Measurements from ENCODE around the gene PRKX.
"Not testable (repeated sequence)": the region's sequence is repeated elsewhere in the genome, so short reads cannot be mapped to it uniquely, and the experiment has no call there.

PRKX gene

DNA sequence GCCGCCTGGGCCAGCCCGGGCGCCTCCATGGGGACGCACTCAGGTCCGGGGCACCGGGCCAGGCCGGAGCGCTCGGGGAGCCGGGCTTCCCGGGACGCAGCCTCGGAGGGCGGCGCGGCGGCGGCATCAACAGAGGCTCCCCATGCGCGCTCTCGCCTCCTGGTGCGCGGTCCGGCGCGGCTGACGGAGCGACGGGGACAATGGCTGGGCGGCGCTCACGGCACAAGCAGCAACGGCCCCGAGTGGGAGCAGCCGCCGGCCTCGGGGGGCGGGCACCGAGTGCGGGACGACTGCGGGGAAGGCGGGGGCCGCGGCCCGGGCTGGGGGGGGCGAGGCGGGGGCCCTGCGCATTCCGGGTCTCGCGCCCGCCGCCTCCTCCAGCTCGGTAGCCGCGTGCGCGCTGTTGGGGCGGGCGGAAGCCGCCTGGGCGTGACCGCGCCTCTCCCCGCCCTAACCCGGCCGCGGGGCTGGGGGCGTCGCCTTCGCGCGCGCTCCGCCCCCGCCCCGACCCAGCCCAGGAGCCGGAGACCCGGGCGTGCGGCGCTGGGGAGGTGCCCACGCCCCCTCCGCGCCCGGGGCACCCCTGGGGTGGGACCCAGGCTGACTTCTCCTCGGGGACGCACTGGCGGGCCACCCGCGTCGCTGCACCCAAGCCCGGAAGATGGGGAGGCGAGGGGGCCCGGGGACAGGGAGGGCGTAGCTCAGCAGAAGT, at the start of gene PRKX:
TSS of gene PRKX (minus strand) at position 425 of the 712 bp plus-strand sequence. CDS start at position 29, 396 bp downstream.
- DNase-seq (ENCODE audit: low read depth): no peak

DNA sequence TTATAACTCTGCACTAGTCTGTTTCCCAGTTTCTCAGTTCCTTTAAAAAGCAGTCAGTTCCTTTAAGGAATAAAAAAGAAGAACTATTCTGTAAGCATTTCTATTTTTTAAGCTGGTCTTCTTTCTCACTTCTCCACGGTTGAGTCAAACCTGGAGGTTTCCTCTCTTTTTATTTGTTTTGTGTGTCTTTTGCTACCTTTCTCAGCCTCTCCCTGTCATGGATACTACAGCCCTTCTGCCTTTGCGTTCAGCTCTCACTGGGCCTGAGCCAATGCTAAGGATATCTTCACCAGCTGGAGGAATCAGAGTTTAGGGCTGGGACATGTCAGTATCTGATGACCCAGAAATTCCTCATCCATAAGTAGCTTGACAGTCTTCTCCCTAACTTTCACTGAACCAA, 49.7 kb upstream of the PRKX start:
- no peak for DNase-seq (ENCODE audit: low read depth)

DNA sequence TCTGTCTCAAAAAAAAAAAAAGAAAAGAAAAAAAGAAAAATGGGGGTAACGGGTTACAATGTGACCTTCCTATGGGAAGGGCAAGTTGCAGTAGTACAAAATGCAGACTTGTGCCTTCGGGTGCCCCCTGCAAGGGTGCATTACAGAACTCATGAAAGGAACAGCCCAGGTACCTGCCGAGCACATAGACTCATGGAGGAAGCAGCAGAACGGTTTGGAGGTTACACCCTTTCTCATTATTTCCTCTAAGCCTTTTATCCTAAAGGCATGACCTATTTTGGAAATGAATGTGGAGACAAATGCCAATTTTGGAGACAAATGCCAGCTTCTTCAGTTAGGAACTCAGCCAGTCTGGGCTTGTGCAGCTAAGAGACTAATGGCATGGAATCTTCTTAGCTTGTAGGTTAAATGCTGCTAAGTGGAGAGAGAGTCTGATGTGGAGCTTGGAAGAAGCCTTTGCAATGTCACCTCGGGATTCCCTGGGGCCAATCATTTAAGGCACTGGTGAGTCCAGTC, 44.1 kb upstream of the PRKX start:
- no peak for DNase-seq (ENCODE audit: low read depth)

DNA sequence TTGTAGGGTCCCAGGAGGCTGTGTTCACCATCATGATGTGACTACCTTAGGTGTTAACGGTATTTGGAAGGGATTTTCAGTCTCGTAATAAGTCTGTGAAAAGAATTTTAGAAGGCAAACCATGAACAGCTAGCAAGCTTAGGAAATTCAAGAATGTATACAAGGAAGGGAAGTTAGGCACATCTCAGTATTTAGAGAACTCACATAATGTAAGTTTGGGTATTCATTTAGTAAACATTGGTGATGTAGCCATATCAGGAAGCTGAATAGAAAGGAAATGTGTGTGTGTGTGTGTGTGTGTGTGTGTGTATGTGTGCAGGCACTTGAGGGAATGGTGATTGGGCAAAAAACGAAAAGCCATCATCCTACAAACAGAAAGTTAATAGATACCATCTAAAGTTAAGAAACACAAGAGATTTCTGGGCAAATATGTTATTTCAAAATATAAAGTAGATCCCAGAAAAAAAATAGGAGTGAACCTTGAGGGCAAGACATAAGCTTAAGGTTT, 34.7 kb upstream of the PRKX start:
- DNase-seq (ENCODE audit: low read depth): no peak

DNA sequence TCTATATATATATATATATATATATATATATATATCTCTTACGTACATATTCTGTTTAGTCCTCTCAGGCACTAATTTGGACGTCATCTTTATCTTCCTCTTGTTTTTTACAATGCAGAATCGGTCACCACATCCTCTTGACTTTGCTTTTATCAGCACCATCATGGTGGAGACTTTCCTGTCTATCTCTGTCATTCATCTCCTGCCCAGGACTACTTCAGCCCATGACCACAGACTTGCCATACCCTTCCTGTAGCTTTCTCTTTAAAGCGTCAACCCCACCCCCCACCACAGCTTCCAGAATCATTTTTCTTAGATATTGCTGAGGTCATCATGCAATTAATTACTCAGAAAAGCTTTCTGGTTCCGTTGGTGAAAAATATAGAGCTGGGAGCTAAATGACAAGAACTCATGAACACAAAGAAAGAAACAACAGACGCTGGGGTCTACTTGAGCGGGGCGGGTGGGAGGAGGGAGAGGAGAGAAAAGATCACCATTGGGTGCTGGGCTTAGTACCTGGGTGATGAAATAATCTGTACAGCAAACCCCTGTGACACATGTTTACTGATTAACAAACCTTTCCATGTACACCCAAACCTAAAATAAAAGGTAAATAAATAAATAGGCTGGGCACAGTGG, 30.5 kb upstream of the PRKX start:
- DNase-seq (ENCODE audit: low read depth): no peak

DNA sequence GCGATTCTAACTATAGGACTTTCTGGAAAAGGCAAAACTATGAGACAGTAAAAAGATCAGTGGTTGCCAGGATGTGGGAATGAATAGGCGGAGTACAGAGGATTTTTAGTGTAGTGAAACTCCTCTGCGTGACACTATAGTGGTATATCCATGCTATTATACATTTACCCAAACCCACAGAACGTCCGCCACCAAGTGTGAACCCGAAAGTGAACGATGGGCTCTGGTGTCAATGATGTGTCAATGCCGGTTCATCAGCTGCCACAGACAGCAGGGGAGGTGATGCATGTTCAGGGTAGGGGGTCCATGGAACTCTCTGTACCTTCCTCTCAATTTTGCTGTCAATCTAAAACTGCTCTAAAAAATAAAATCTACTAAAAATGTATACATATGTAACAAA, 27.5 kb upstream of the PRKX start:
- DNase-seq (ENCODE audit: low read depth): not testable (repeated sequence)

DNA sequence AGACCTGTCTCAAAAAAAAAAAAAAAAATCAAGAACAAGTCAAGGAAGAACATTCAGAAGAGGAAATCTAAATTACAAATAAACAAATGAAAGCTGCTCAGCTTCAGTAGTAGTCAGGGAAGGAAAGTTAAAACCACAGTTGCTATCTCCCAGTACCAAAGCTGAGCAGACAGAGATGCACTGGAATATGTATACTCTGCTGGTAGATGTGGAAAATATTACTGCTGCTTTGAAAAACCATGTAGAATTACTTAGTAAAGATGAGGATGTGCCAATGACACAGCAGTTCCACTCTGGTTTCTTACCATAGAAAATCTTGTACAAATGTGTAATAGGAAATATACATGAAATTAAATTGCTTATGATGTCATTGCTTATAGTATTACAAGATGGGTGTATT, 25.1 kb upstream of the PRKX start:
- DNase-seq (ENCODE audit: low read depth): no peak

DNA sequence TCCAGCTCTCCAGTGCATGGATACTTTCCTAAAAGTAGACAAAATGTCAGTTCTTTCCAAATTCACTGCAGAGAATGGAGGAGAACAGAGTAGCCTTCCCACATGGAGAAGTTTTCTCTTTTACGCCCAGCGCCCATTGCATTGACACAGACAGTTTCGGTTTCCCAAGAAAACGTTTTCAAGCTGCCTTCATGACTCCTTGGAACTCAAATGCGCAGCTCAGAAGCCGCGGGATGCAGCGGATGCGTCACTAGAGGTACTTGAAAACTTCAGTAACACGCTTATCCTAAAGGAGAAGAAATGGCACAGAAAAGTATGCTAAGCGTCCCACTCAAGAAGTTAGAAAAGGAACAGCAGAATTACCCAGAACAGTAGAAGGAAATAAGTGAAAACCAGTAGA, 23.1 kb upstream of the PRKX start:
- not testable (repeated sequence) for DNase-seq (ENCODE audit: low read depth)

DNA sequence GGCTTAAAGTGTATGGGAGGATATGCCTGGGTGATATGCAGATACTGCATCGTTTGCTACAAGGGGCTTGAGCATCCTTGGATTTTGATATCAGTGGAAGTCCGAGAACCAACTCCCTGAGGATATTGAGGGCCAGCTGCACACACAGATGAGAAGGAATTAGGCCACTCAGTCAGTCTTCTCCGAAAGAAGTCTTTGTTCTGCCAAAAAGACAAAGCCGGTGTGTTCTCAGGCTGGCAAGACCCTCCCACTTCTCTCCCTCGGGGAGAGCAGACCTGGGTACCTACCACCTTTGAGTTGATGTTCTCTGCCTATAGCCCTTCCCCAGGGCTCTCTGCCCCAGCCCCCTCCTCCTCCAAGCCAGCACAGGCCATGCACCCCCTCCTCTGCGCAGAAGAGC, 22.4 kb upstream of the PRKX start:
- not testable (repeated sequence) for DNase-seq (ENCODE audit: low read depth)

DNA sequence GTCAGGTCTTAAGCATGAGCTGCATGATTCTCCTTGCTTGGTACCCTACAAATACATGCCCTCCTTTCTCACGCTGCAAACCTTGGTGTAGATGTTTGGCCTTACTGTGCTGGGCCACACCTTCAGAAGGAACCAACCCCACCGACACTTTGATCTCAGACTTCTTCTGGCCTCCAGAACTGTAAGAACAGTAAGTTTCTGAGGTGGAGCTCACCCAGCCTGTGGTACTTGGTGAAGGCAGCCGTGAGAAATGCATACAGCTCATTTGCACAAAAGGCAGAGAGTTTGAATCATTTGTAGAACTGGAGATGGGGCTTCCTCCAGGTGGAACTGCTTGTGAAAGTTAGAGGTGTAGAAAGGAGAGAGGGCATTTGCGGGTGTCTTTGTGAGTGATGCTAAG, 21.0 kb upstream of the PRKX start:
- not testable (repeated sequence) for DNase-seq (ENCODE audit: low read depth)

DNA sequence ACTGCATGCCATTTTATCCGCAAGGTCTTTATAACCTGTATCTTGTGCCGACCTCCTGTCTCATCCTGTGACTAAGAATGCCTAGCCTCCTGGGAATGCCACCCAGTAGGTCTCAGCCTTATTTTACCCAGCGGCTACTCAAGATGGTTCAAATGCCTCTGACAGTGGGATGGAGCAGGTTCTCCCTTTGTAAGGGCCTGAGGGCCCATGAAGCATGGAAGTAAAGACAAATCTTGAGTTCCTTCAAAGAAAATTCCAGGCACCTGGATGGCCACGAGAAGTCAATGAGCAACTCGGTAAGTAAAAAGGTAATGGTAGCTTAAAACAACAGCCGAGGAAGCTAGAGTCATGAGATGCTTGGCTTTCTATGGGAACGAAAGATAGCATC, 19.6 kb upstream of the PRKX start:
- no peak for DNase-seq (ENCODE audit: low read depth)

DNA sequence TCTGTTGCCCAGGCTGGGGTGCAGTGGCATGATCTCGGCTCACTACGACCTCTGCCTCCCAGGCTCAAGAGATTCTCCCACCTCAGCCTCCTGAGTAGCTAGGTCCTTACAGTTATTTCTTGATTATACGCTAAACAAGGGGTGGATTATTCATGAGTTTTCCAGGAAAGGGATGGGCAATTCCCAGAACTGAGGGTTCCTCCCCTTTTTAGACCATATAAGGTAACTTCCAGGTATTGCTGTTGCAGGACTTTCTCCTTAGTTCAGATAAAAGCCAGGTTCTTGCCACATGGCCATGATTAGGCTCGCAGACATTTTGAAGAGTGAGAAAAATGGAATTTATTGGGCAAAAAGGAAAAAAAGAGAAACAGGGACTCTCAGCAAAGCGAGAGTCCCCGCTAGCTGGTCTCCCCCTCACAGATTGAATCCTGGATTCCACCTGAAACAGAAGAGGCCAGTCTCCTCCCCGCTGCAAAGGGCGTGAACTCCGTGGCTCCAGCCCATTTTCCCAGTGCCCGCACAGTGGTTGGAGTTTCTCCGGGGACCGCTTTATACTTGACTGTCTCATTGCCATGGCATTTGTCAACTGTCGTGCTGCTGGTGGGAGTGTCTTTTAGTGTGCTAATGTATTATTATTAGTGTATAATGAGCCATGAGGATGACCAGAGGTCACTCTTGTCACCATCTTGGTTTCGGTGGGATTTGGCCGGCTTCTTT, 19.0 kb upstream of the PRKX start:
- DNase-seq (ENCODE audit: low read depth): not testable (repeated sequence)

DNA sequence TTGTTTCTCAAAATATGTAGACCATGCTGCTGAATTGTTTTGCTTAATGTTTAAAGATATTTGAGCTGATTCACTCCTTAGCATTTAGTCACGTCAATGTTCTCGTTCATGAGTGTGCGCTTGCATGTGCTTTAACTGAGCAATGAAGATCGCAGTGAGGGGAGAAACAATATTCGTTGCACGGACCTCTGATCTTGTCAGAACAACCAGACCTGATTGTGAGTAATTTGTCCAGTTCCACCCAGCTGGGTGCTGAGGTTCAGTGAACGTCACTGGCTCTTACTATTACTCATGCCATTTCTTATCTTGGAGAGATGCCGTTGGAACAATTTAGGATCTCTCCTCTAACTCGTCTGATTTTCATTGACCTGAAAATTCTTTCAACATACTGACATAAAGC, 15.0 kb upstream of the PRKX start:
- DNase-seq (ENCODE audit: low read depth): no peak

DNA sequence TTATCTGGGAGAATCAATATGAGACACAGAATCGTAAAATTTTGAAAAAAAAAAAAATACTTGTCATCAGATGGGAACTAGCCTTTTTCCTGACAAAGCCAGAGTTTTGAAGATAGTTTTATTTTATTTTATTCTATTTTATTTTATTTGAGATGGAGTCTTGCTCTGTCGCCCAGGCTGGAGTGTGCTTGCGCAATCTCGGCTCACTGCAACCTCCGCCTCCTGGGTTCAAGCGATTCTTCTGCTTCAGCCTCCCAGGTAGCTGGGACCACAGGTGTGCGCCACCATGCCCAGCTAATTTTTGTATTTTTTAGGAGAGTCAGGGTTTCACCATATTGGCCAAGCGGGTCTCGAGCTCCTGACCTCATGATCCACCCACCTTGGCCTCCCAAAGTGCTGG, 10.0 kb upstream of the PRKX start:
- not testable (repeated sequence) for DNase-seq (ENCODE audit: low read depth)

DNA sequence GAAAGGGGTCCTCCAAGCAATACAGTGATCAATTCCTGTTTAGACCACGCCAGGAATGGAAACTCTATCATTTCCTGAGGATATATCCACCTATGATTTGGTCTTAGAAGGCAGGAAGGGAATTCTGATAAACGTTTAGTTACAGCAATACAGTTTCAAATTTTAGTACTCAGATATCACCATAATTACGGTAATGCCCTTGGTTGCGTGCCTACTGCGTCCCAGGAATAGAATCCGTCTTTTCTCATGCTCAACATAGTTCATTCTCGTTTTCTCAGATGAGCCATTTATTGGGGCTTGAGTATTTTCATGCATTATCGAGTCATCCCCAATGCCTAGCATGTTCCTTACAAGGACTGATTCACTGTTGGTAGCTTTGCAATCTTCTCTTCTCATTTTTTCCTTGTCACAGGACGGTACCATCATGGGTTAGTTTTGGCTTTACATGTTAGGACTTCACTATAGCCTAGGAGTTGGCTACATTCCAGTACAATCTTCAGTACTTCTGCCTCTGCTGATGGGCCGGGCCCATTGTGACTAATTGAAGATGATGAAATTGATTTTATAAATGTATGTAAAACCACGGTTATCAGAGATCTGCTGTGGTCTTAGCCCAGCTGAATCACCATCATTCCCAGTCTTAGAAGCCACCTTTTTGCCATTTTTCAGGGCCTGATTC, 4.4 kb upstream of the PRKX start:
- no peak for DNase-seq (ENCODE audit: low read depth)

DNA sequence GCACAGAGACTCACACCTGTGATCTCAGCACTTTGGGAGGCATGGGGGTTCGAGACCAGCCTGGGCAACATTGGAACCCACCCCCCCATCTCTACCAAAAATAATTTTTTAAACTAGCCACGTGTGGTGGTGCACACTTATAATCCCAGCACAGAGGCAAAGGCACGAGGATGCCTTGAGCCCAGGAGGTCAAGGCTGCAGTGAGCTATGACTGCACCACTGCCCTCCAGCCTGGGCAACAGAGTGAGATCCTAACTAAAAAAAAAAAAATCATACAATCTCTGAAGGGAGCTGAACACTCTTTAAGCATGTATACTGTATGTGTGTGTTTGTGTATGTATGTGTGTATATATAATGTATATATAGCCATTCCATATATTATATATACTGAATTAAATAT, 2.5 kb upstream of the PRKX start:
- DNase-seq (ENCODE audit: low read depth): no peak

DNA sequence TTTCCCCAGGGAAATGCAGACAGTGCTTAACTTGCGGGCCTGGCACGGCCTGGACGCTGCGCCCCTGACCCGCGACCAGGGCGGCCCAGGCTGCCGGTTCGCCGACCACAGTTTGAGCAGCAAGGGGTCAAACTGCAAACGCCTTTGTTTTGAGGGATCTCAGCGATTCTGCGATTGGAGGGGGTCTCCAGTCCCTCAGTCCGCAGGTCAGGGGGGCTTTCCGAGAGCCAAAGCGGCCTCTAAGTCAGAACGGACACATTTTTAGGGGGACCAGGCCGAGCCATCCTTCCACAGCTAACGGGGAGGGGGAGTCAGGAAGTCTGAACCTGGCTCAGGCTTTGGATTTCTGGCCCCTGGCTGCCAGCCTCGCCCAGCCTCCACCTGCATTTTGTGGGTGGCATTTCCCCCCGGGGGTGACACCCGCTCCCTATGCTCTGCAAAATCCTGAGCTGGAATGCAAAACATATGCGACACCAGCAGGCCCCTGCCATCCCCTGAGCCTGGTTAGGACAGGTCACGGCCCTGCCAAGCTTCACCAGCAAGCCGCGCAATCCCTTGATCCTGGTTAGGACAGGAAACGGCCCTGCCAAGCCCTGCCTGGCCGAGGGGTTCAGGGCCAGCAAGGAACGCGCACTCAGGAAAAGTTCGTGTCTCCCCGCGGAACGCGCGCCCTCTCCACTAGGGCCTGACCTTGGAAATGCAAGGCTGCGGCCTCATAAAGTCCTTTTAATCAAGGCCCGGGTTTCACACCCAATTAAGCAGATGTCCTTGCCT, 1.4 kb upstream of the PRKX start:
- not testable (repeated sequence) for DNase-seq (ENCODE audit: low read depth)

DNA sequence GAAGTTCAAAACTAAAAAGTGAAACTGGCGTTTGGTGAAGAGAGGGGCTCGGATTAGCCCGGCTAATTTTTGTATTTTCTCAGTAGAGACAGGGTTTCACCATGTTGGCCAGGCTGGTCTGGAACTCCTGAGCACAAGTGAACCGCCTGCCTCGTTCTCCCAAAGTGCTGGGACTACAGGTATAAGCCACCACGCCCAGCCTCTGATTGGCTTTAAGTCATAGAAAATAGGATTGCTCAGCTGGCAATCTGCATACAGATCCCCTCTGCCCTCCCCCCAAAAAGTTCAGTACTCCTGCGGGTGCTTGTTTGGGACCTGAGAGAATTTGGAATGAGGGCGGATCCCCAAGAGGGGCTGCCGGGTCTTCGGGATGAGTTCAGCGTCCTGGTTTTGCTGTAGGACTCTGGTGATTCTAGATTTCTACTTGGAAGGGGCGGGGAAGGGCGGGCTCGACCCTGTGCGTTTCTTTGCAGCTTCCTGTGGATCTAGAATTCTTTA, 537 bp upstream of the PRKX start:
- DNase-seq (ENCODE audit: low read depth): no peak

DNA sequence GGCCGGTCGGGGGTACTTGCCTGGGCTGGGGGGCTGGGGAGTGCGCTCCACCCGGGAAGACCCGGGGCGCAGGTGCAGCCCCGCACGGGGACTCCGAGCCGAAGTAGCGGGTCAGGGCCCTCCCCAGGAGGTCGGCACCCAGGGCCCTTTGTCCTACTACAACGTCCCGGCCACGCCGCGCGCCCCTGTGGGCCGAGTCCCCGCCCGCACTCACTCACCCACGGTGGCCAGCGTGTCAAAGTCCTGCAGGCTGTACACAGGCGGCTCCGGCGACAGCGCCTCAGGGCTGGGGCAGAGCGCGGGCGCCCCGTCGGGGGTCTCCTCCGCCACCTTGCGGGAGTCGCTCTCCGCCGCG, 602 bp downstream of the PRKX start:
- DNase-seq (ENCODE audit: low read depth): no peak

DNA sequence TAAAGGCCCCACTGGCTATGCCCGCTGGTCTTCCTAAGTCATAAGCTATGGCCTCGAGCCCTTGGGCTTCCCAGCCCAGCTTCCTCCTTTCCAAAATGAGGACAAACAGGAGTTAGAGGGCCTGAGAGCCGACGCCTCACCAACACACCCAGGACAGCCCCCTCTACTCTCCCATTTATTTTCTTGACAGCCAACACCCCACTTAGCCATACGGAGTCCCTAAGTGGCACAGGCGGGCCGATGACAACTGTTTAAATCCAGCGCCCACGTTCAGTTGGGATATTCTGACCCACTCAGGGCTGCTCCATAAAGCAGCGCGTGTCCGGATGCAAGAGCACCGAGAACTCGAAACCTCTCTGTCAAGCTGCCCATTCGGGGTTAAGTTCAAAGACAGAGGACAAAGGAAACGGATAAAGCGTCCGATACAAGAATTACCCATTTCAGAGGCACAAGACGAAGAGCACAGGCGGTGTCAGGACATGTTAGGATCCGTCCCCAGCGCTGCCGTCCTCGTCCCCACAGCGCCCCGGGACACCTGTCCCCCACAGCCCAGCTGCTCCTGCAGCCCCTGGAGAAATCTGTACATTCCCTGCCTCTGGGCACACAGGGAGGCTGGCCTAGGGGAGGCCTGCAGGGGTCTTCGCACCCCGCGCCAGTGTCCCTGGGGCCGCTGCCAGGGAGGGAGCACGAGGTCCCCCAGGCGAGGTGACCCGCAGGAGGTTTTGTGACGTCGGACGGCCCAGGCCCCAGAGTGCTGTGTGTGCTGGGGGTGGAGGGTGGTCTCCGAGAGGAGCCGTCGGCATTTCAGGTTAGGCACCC, 1.2 kb downstream of the PRKX start:
- no peak for DNase-seq (ENCODE audit: low read depth)

All from HS-27A (cell line).